Suprapubic skin (tissue), 3 donors: ENCODE data around the gene ERBB4.

Experiments used
- CTCF ChIP-seq, 2 donors: fragments of 200-600 bp in 1 of 2; fragments of 450-650 bp in 1 of 2; sonication (generic) in 1 of 2; IDR thresholded peaks; one replicate each; pipeline ENCODE4 v1.5.1; 2016 to 2019; ENCODE audit warnings: antibody characterized with exemption in 2 of 2, mild to moderate bottlenecking in 1 of 2, moderate library complexity in 1 of 2
- POLR2A ChIP-seq, 2 donors: fragments of 450-650 bp; IDR thresholded peaks; one replicate each; pipeline ENCODE4 v1.6.1; 2017; ENCODE audit warnings: antibody characterized with exemption in 2 of 2, mild to moderate bottlenecking in 2 of 2, moderate library complexity in 2 of 2

- TF ChIP-seq POLR2A (IDR thresholded peaks at IDR 0.05) (no peak), CTCF (IDR thresholded peaks at IDR 0.05) (no peak)
Observed at GRCh38 chr2:211688196-211688595, 850.4 kb downstream of the ERBB4 start.
